SK-N-SH (cell line): ENCODE results near the gene METTL27. TPM values are rescaled to one million over a fixed set of nuclear protein-coding genes. Genes with fewer than 3 reads are reported as not detected.

Experiments used
- CTCF ChIA-PET: fragments of 300-600, 350-600 bp; formaldehyde crosslinking; extraction: SDS; loops from one replicate; lab custom pipeline; 2021; lab: Yijun Ruan, JAX
- POLR2A ChIA-PET: fragments of 350-600 bp; sonication (Branson Sonifier 250); formaldehyde crosslinking; extraction: SDS; loops from one replicate; lab custom pipeline; 2020; ENCODE audit warnings: antibody characterized with exemption, inconsistent platforms; lab: Yijun Ruan, JAX
- DNase-seq: peaks from one replicate; pipeline ENCODE4 v3.0.0; 2012
- H2AFZ ChIP-seq: fragments of 200-600 bp; sonication (generic); 2 replicates; pipeline ENCODE4 v1.8.1; 2016; ENCODE audit warnings: antibody characterized with exemption, mild to moderate bottlenecking, low read depth
- H3F3A ChIP-seq: fragments of 200-600 bp; sonication (generic); replicated peaks from 2 replicates; pipeline ENCODE3; 2016; ENCODE audit warnings: antibody characterized with exemption, mild to moderate bottlenecking; ENCODE audit not compliant: insufficient read depth
- H3K27ac ChIP-seq, 2 experiments: fragments of 200-500 bp in 1 of 2; fragments of 200-600 bp in 1 of 2; sonication (Bioruptor generic) in 1 of 2; sonication (generic), shearing (Covaris generic) in 1 of 2; 2 replicates each; pipeline versions ENCODE4 v1.5.1 to v1.6.1; 2014 to 2016; ENCODE audit warnings: low read depth in 2 of 2, inconsistent platforms in 1 of 2, low read length in 1 of 2, mild to moderate bottlenecking in 1 of 2, mixed read lengths in 1 of 2
- H3K27me3 ChIP-seq: fragments of 200-600 bp; sonication (generic), shearing (Covaris generic); 2 replicates; pipeline ENCODE4 v1.6.1; 2016; ENCODE audit warnings: mixed run types; ENCODE audit not compliant: insufficient read depth
- H3K36me3 ChIP-seq, 2 experiments: fragments of 200-500 bp in 1 of 2; fragments of 200-600 bp in 1 of 2; sonication (Bioruptor generic) in 1 of 2; sonication (generic) in 1 of 2; replicated peaks in 1 of 2; 2 replicates each; pipeline versions ENCODE3 to v1.5.1; 2014 to 2016; ENCODE audit warnings: low read length in 1 of 2, mild to moderate bottlenecking in 1 of 2; ENCODE audit not compliant: insufficient read depth in 2 of 2, control insufficient read depth in 1 of 2
- H3K4me1 ChIP-seq, 2 experiments: fragments of 200-500 bp in 1 of 2; fragments of 200-600 bp in 1 of 2; sonication (Bioruptor generic) in 1 of 2; sonication (generic), shearing (Covaris generic) in 1 of 2; 2 replicates each; pipeline versions ENCODE4 v1.5.1 to v1.6.1; 2014 to 2016; ENCODE audit warnings: low read depth in 1 of 2, low read length in 1 of 2, mixed run types in 1 of 2; ENCODE audit not compliant: insufficient read depth in 2 of 2, control insufficient read depth in 1 of 2
- H3K4me2 ChIP-seq: fragments of 200-600 bp; sonication (generic), shearing (Covaris generic); 2 replicates; pipeline ENCODE4 v1.6.1; 2017; ENCODE audit warnings: mixed run types
- H3K4me3 ChIP-seq, 2 experiments: fragments of 200-500 bp in 1 of 2; fragments of 200-600 bp in 1 of 2; sonication (Bioruptor generic) in 1 of 2; sonication (generic), shearing (Covaris generic) in 1 of 2; 2 replicates each; pipeline versions ENCODE4 v1.5.1 to v1.8.1; 2014 to 2016; ENCODE audit warnings: low read depth in 2 of 2, inconsistent platforms in 1 of 2, low read length in 1 of 2, mild to moderate bottlenecking in 1 of 2, mixed read lengths in 1 of 2, moderate library complexity in 1 of 2
- H3K79me2 ChIP-seq: fragments of 200-600 bp; sonication (generic); 2 replicates; pipeline ENCODE4 v1.8.1; 2017; ENCODE audit warnings: mild to moderate bottlenecking; ENCODE audit not compliant: insufficient read depth
- H3K9ac ChIP-seq: fragments of 200-600 bp; sonication (generic); 2 replicates; pipeline ENCODE4 v1.6.1; 2017; ENCODE audit warnings: mixed run types
- H3K9me2 ChIP-seq: fragments of 200-600 bp; sonication (generic); 2 replicates; pipeline ENCODE4 v1.6.1; 2017; ENCODE audit warnings: mixed run types
- H3K9me3 ChIP-seq: fragments of 200-600 bp; sonication (generic); 2 replicates; pipeline ENCODE4 v1.6.1; 2017; ENCODE audit warnings: mixed run types, mild to moderate bottlenecking, moderate library complexity
- H4K20me1 ChIP-seq: fragments of 200-600 bp; sonication (generic); 2 replicates; pipeline ENCODE4 v1.6.1; 2017; ENCODE audit warnings: mild to moderate bottlenecking, mixed run types; ENCODE audit not compliant: insufficient read depth
- CHD2 ChIP-seq: fragments of 150-350 bp; IDR thresholded peaks from 2 replicates; pipeline ENCODE4 v1.6.1; 2018; ENCODE audit warnings: low read length; ENCODE audit not compliant: partially characterized antibody
- CTCF ChIP-seq: fragments of 200-600 bp; sonication (generic); IDR thresholded peaks from 2 replicates; pipeline ENCODE4 v1.6.1; 2017; ENCODE audit warnings: antibody characterized with exemption, mild to moderate bottlenecking, moderate library complexity
- ELF1 ChIP-seq: IDR thresholded peaks from 2 replicates; pipeline ENCODE4 v1.4.0; 2012
- FOXM1 ChIP-seq: IDR thresholded peaks from 2 replicates; pipeline ENCODE4 v1.4.0; 2012; ENCODE audit warnings: low read depth, mild to moderate bottlenecking
- GABPA ChIP-seq: IDR thresholded peaks from 2 replicates; pipeline ENCODE4 v1.4.0; 2012; ENCODE audit warnings: low read depth, mild to moderate bottlenecking
- MAX ChIP-seq: IDR thresholded peaks from 2 replicates; pipeline ENCODE4 v1.4.0; 2012; ENCODE audit warnings: low read depth
- RAD21 ChIP-seq: IDR thresholded peaks from 2 replicates; pipeline ENCODE4 v1.6.1; 2012; ENCODE audit warnings: mild to moderate bottlenecking, low read length
- REST ChIP-seq: IDR thresholded peaks from 2 replicates; pipeline ENCODE4 v1.6.1; 2012; ENCODE audit warnings: mild to moderate bottlenecking, low read depth, low read length, moderate library complexity
- SMC3 ChIP-seq: IDR thresholded peaks from 2 replicates; pipeline ENCODE4 v1.6.1; 2012; ENCODE audit warnings: low read depth, low read length, improper control_type of control experiment
- USF2 ChIP-seq: fragments of 150-350 bp; IDR thresholded peaks from 2 replicates; pipeline ENCODE4 v1.6.1; 2017; ENCODE audit warnings: antibody characterized with exemption, low read length, low read depth, borderline replicate concordance
- YY1 ChIP-seq: IDR thresholded peaks from 2 replicates; pipeline ENCODE4 v1.4.0; 2012; ENCODE audit warnings: low read depth, mild to moderate bottlenecking
- ZBTB33 ChIP-seq: IDR thresholded peaks from 2 replicates; pipeline ENCODE4 v1.4.0; 2012; ENCODE audit warnings: low read depth, borderline replicate concordance
- WGBS: methylation state at CpG from one replicate; pipeline ENCODE4 v1.1.6; 2017; ENCODE audit warnings: low lambda C conversion rate; 5-methylcytosine and 5-hydroxymethylcytosine counted together
- polyA plus RNA-seq, 3 experiments: library from polyadenylated mRNA; depleted of rRNA; stranded (reverse); fragments of >200 nt; gene quantifications; 2 replicates each; pipeline ENCODE4 v1.2.3, GENCODE V29; 2012

The METTL27 gene
- polyA plus RNA-seq, 1 of the 3 experiments (the other 2 are of a cell fraction) = 3.1 TPM

GRCh38 chr7:73856941-73857340 lies 14.6 kb upstream of the METTL27 start:
- Histone ChIP-seq H3K4me2 (no peak overlapping the region), H3K27me3 (no peaks in the 10 kb centered on the region), H3K9me2 (no peaks in the 10 kb centered on the region), H2AFZ (no peak overlapping the region), H3K27ac (no peak overlapping the region), H3K79me2 (no peaks in the 10 kb centered on the region), H3K4me1 (peaks cover 0 to 7% of the 10 kb centered on the region in 2 experiments; a peak in 3 of 4 replicates), H3K36me3 (no peaks in the 10 kb centered on the region), H3K4me3 (no peak overlapping the region), H3K9ac (no peak overlapping the region), H4K20me1 (no peaks in the 10 kb centered on the region), H3F3A (peaks cover 31% of the 10 kb centered on the region), H3K9me3 (no peaks in the 10 kb centered on the region)
- no peak for TF ChIP-seq SMC3
- no peak for TF ChIP-seq RAD21
- TF ChIP-seq FOXM1 = no peak
- TF ChIP-seq MAX = no peak
- no peak for TF ChIP-seq YY1
- no peak for TF ChIP-seq CTCF
- TF ChIP-seq REST = no peak
- no peak for TF ChIP-seq ELF1
- no peak for TF ChIP-seq GABPA
- no peak for TF ChIP-seq ZBTB33
- no peak for TF ChIP-seq USF2
- no peak for TF ChIP-seq CHD2
- WGBS = 31% methylated on average over 3 of the region's 3 CpGs
- DNase-seq = no peak
- CTCF ChIA-PET = interaction anchor here (0.9 to 5.7 kb wide), 19 partner anchors 8 to 405 kb away, joined by 3 to 89 read pairs (median 13); partner anchors contain the start of genes ABHD11, ELN and METTL27
- POLR2A ChIA-PET = no interaction called here
